GM12878 (cell line): ENCODE results near the gene KIF11. TPM values are rescaled to one million over a fixed set of nuclear protein-coding genes. Genes with fewer than 3 reads are reported as not detected.

Source experiments
- CEBPB ChIP-seq, 2 experiments: fragments of 150-350 bp in 1 of 2; IDR thresholded peaks; 2 replicates each; pipeline ENCODE4 v1.6.1; 2012 to 2014; ENCODE audit warnings: low read depth in 2 of 2, low read length in 2 of 2, borderline replicate concordance in 1 of 2, inconsistent platforms in 1 of 2
- polyA plus RNA-seq, 11 experiments: library from polyadenylated mRNA; depleted of rRNA in 4 of 11; unstranded in 6 of 11; stranded (reverse) in 5 of 11; fragments of >200 nt; fragmentation: Nextera tagmentation in 4 of 11; fragmentation: Illumina TruSeq in 1 of 11; extraction: Ambion mirVana in 4 of 11; extraction: Trizol in 1 of 11; gene quantifications; 1 replicate in 1 of 11; 2 replicates in 10 of 11; pipeline versions ENCODE4 v1.2.1 to v1.2.3, GENCODE V29; 2011 to 2016; ENCODE audit warnings: inconsistent platforms in 2 of 11, missing spikeins in 2 of 11, low read depth in 1 of 11
- small RNA-seq: library from RNA; depleted of rRNA; stranded (forward); fragments of <200 nt; gene quantifications from one replicate; pipeline ENCODE3, GENCODE V24; 2014
- total RNA-seq, 4 experiments: library from RNA; depleted of rRNA in 3 of 4; stranded (reverse); fragments of >200 nt in 3 of 4; fragmentation: Illumina TruSeq in 1 of 4; extraction: Trizol in 1 of 4; gene quantifications; 2 replicates each; pipeline versions ENCODE4 v1.2.1 to v1.2.3, GENCODE V29; 2013 to 2021

The KIF11 gene
- total and polyA plus RNA-seq, 10 of the 15 experiments (the other 5 are each of a cell fraction or from before 2014, with no cell fraction given): 14.1 to 79.8 (median 41.9) TPM

- TF ChIP-seq CEBPB (IDR thresholded peaks at IDR 0.05; ENCODE audit: borderline replicate concordance in 1 of 2, low read depth in 2 of 2, low read length in 2 of 2): no peak
Observed at GRCh38 chr10:92702301-92702916, 109.5 kb downstream of the KIF11 start (continued).

Small RNAs within 50 kb of the gene (small RNA-seq; reads per million reads assigned to genes)
- gene RN7SL644P: not detected

Other genes with a start within 250 kb of the KIF11 start
- gene IDE, start 19.0 kb upstream of the KIF11 start, total RNA-seq (2014; rRNA removed): 33.4 and 38.4 TPM in 2 replicates
- 42.8 and 46.2 TPM in 2 replicates for gene IDE, start 19.0 kb upstream of the KIF11 start, total RNA-seq (2014; rRNA removed; fragmentation: Illumina TruSeq; extraction: Trizol)
- 45.4 and 51.9 TPM in 2 replicates for gene IDE, start 19.0 kb upstream of the KIF11 start, total RNA-seq (2021)
- gene IDE, start 19.0 kb upstream of the KIF11 start, polyA plus RNA-seq (2011; rRNA removed): 30.4 and 38.3 TPM in 2 replicates
- gene IDE, start 19.0 kb upstream of the KIF11 start, polyA plus RNA-seq (2014; fragmentation: Illumina TruSeq; extraction: Trizol): 33.8 and 42.2 TPM in 2 replicates
- 10 to 100 TPM; 11.6 to 13.1 TPM for gene IDE, start 19.0 kb upstream of the KIF11 start, polyA plus RNA-seq (2014; fragmentation: Nextera tagmentation; extraction: Ambion mirVana)
- gene IDE, start 19.0 kb upstream of the KIF11 start, polyA plus RNA-seq (2014; rRNA removed): 15.4 and 19.1 TPM in 2 replicates
- 10 to 100 TPM; 53.4 to 54.5 TPM for gene IDE, start 19.0 kb upstream of the KIF11 start, polyA plus RNA-seq (2016; fragmentation: Nextera tagmentation; extraction: Ambion mirVana)
- gene HHEX, start 96.8 kb downstream of the KIF11 start, total RNA-seq (2014; rRNA removed): 10.1 and 14.2 TPM in 2 replicates
- 15.1 and 15.4 TPM in 2 replicates for gene HHEX, start 96.8 kb downstream of the KIF11 start, total RNA-seq (2014; rRNA removed; fragmentation: Illumina TruSeq; extraction: Trizol)
- 17.8 and 21.6 TPM in 2 replicates for gene HHEX, start 96.8 kb downstream of the KIF11 start, total RNA-seq (2021)
- gene HHEX, start 96.8 kb downstream of the KIF11 start, polyA plus RNA-seq (2011; rRNA removed): 3.9 and 4.5 TPM in 2 replicates
- gene HHEX, start 96.8 kb downstream of the KIF11 start, polyA plus RNA-seq (2014; fragmentation: Illumina TruSeq; extraction: Trizol): 21.1 and 26.3 TPM in 2 replicates
- 10 to 100 TPM in 1 of 2 experiments, 1 to 10 TPM in 1; 8.6 to 11.9 TPM for gene HHEX, start 96.8 kb downstream of the KIF11 start, polyA plus RNA-seq (2014; fragmentation: Nextera tagmentation; extraction: Ambion mirVana)
- 17.8 and 18.1 TPM in 2 replicates for gene HHEX, start 96.8 kb downstream of the KIF11 start, polyA plus RNA-seq (2014; rRNA removed)
- 10 to 100 TPM; 30.9 to 32.8 TPM for gene HHEX, start 96.8 kb downstream of the KIF11 start, polyA plus RNA-seq (2016; fragmentation: Nextera tagmentation; extraction: Ambion mirVana)